H9 (cell line): ENCODE results near the gene ATRX. TPM values are rescaled to one million over a fixed set of nuclear protein-coding genes. Genes with fewer than 3 reads are reported as not detected.

Experiments used
- DNase-seq: peaks from one replicate; pipeline ENCODE4 v3.0.0-alpha.2; 2017
- H2AFZ ChIP-seq: one replicate; pipeline ENCODE4 v1.6.1; 2013; ENCODE audit warnings: mild to moderate bottlenecking, low read length, control low read depth, moderate library complexity
- H2AK5ac ChIP-seq: 2 replicates; pipeline ENCODE4 v1.6.1; 2013; ENCODE audit warnings: low read length, control low read depth, mixed read lengths; ENCODE audit not compliant: insufficient read length
- H2BK120ac ChIP-seq: one replicate; pipeline ENCODE4 v1.6.1; 2013; ENCODE audit warnings: low read depth, mild to moderate bottlenecking, low read length, control low read depth, inconsistent platforms; ENCODE audit not compliant: poor library complexity, severe bottlenecking
- H2BK12ac ChIP-seq: 2 replicates; pipeline ENCODE4 v1.6.1; 2013; ENCODE audit warnings: low read length, control low read depth, mixed read lengths, low read depth; ENCODE audit not compliant: insufficient read length
- H2BK15ac ChIP-seq: 2 replicates; pipeline ENCODE4 v1.6.1; 2013; ENCODE audit warnings: low read depth, low read length, control low read depth
- H2BK20ac ChIP-seq: one replicate; pipeline ENCODE4 v1.6.1; 2013; ENCODE audit warnings: low read depth, mild to moderate bottlenecking, low read length, control low read depth, inconsistent platforms; ENCODE audit not compliant: poor library complexity, severe bottlenecking
- H2BK5ac ChIP-seq: 2 replicates; pipeline ENCODE4 v1.6.1; 2013; ENCODE audit warnings: low read length, control low read depth, mixed read lengths; ENCODE audit not compliant: insufficient read length
- H3K14ac ChIP-seq: 2 replicates; pipeline ENCODE4 v1.6.1; 2013; ENCODE audit warnings: low read length, control low read depth; ENCODE audit not compliant: insufficient read depth
- H3K18ac ChIP-seq: 2 replicates; pipeline ENCODE4 v1.6.1; 2013; ENCODE audit warnings: low read depth, mild to moderate bottlenecking, mixed read lengths, low read length, control low read depth; ENCODE audit not compliant: insufficient read length
- H3K23ac ChIP-seq: 2 replicates; pipeline ENCODE4 v1.6.1; 2013; ENCODE audit warnings: low read length, control low read depth, mixed read lengths, low read depth; ENCODE audit not compliant: insufficient read length
- H3K23me2 ChIP-seq: 2 replicates; pipeline ENCODE4 v1.6.1; 2013; ENCODE audit warnings: low read depth, mild to moderate bottlenecking, mixed read lengths, low read length, control low read depth; ENCODE audit not compliant: insufficient read length, poor library complexity, severe bottlenecking
- H3K27ac ChIP-seq: 2 replicates; pipeline ENCODE4 v1.5.1; 2013; ENCODE audit warnings: low read length, control low read depth, mixed read lengths, low read depth; ENCODE audit not compliant: insufficient read length
- H3K27me3 ChIP-seq: 2 replicates; pipeline ENCODE4 v1.6.1; 2013; ENCODE audit warnings: low read length, control low read depth, inconsistent platforms; ENCODE audit not compliant: insufficient read depth
- H3K4ac ChIP-seq: 2 replicates; pipeline ENCODE4 v1.6.1; 2013; ENCODE audit warnings: low read depth, mild to moderate bottlenecking, control low read depth, inconsistent platforms, low read length, moderate library complexity
- H3K4me1 ChIP-seq: 2 replicates; pipeline ENCODE4 v1.6.1; 2013; ENCODE audit warnings: low read length, control low read depth, inconsistent platforms; ENCODE audit not compliant: insufficient read depth
- H3K4me2 ChIP-seq: 2 replicates; pipeline ENCODE4 v1.6.1; 2013; ENCODE audit warnings: low read length, control low read depth, mixed read lengths; ENCODE audit not compliant: insufficient read length, insufficient read depth
- H3K56ac ChIP-seq: 2 replicates; pipeline ENCODE4 v1.6.1; 2013; ENCODE audit warnings: low read depth, mild to moderate bottlenecking, mixed read lengths, low read length, control low read depth; ENCODE audit not compliant: insufficient read length
- H3K79me1 ChIP-seq: 2 replicates; pipeline ENCODE4 v1.6.1; 2013; ENCODE audit warnings: low read depth, mild to moderate bottlenecking, moderate library complexity, low read length, control low read depth, inconsistent platforms; ENCODE audit not compliant: insufficient read depth, poor library complexity, severe bottlenecking
- H3K79me2 ChIP-seq: 2 replicates; pipeline ENCODE4 v1.6.1; 2013; ENCODE audit warnings: low read length, control low read depth, inconsistent platforms; ENCODE audit not compliant: insufficient read depth
- H3K9ac ChIP-seq: 2 replicates; pipeline ENCODE4 v1.6.1; 2013; ENCODE audit warnings: low read length, control low read depth, mixed read lengths; ENCODE audit not compliant: insufficient read length; ENCODE audit errors: extremely low read depth
- H3K9me3 ChIP-seq: one replicate; pipeline ENCODE4 v1.6.1; 2013; ENCODE audit warnings: low read depth, low read length, inconsistent platforms; ENCODE audit not compliant: control insufficient read depth
- H3T11ph ChIP-seq: one replicate; pipeline ENCODE4 v1.6.1; 2013; ENCODE audit warnings: mild to moderate bottlenecking, low read length, control low read depth, inconsistent platforms
- H4K20me1 ChIP-seq: one replicate; pipeline ENCODE4 v1.6.1; 2013; ENCODE audit not compliant: control insufficient read depth, insufficient read length, insufficient read depth
- H4K5ac ChIP-seq: 2 replicates; pipeline ENCODE4 v1.6.1; 2013; ENCODE audit warnings: low read depth, mild to moderate bottlenecking, mixed read lengths, low read length, control low read depth; ENCODE audit not compliant: insufficient read length
- H4K8ac ChIP-seq: replicated peaks from 2 replicates; pipeline ENCODE4 v1.6.1; 2013; ENCODE audit warnings: low read length, control low read depth, mixed read lengths, low read depth; ENCODE audit not compliant: insufficient read length
- H4K91ac ChIP-seq: 2 replicates; pipeline ENCODE4 v1.6.1; 2013; ENCODE audit warnings: low read depth, mild to moderate bottlenecking, moderate library complexity, mixed read lengths, low read length, control low read depth; ENCODE audit not compliant: insufficient read length
- H3K27ac Mint-ChIP-seq, 3 experiments: 2 replicates in 2 of 3; 3 replicates in 1 of 3; pipeline ENCODE4 v1.8.0; 2020 to 2021; ENCODE audit warnings: mixed read lengths in 3 of 3, mild to moderate bottlenecking in 1 of 3, moderate library complexity in 1 of 3
- H3K27me3 Mint-ChIP-seq: 2 replicates; pipeline ENCODE4 v1.8.0; 2021; ENCODE audit warnings: low read depth, mild to moderate bottlenecking, moderate library complexity, mixed read lengths
- H3K36me3 Mint-ChIP-seq, 3 experiments: 2 replicates in 2 of 3; 3 replicates in 1 of 3; pipeline ENCODE4 v1.8.0; 2020 to 2021; ENCODE audit warnings: low read depth in 3 of 3, mixed read lengths in 3 of 3; ENCODE audit not compliant: insufficient read depth in 1 of 3
- H3K4me1 Mint-ChIP-seq, 2 experiments: 2 replicates each; pipeline ENCODE4 v1.8.0; 2020; ENCODE audit warnings: mixed read lengths in 2 of 2
- H3K4me3 Mint-ChIP-seq, 2 experiments: 2 replicates in 1 of 2; 3 replicates in 1 of 2; pipeline ENCODE4 v1.8.0; 2020 to 2021; ENCODE audit warnings: mild to moderate bottlenecking in 2 of 2, mixed read lengths in 2 of 2, moderate library complexity in 1 of 2
- H3K9me3 Mint-ChIP-seq, 2 experiments: 2 replicates in 1 of 2; 3 replicates in 1 of 2; pipeline ENCODE4 v1.8.0; 2020; ENCODE audit warnings: mild to moderate bottlenecking in 2 of 2, mixed read lengths in 2 of 2, moderate library complexity in 1 of 2
- CTCF ChIP-seq: fragments of 200-600 bp; sonication (generic); conservative IDR thresholded peaks from 3 replicates; pipeline ENCODE4 v1.8.0; 2021; ENCODE audit warnings: antibody characterized with exemption, mild to moderate bottlenecking
- WGBS: extraction: QIAGEN DNeasy Blood & Tissue Kit; methylation state at CpG from one replicate; pipeline ENCODE4 v1.1.7; 2013; ENCODE audit warnings: missing lambda C conversion rate, low lambda C conversion rate, mixed read lengths; ENCODE audit not compliant: insufficient read length; ENCODE audit errors: extremely low coverage; 5-methylcytosine and 5-hydroxymethylcytosine counted together
- total RNA-seq: library from RNA; stranded (reverse); gene quantifications from 2 replicates; pipeline ENCODE4 v1.2.1, GENCODE V29; 2021

The ATRX gene
- total RNA-seq, 1 experiment from 2014 or later: 76.0 TPM

GRCh38 chrX:77639820-77640219 lies 146.2 kb downstream of the ATRX start:
- H3K27me3 Mint-ChIP-seq: no peaks in the 10 kb centered on the region
- H2BK20ac ChIP-seq: no peak overlapping the region
- no peaks in the 10 kb centered on the region for H3K4me1 Mint-ChIP-seq
- no peak overlapping the region for H2AFZ ChIP-seq
- H3K4ac ChIP-seq: no peak overlapping the region
- no peak overlapping the region for H2BK12ac ChIP-seq
- no peak overlapping the region for H2BK5ac ChIP-seq
- H3K14ac ChIP-seq: no peak overlapping the region
- H3K27ac ChIP-seq: no peak overlapping the region
- no peak overlapping the region for H4K91ac ChIP-seq
- no peaks in the 10 kb centered on the region for H3K27me3 ChIP-seq
- no peaks in the 10 kb centered on the region for H3K79me1 ChIP-seq
- no peak overlapping the region for H3K9ac ChIP-seq
- H2BK15ac ChIP-seq: no peak overlapping the region
- peaks cover 19% of the 10 kb centered on the region for H3K9me3 ChIP-seq
- H4K20me1 ChIP-seq: no peaks in the 10 kb centered on the region
- no peak for DNase-seq
- H3K56ac ChIP-seq: no peak overlapping the region
- no peak for TF ChIP-seq CTCF
- no peak overlapping the region for H4K8ac ChIP-seq
- no peak overlapping the region for H3K4me2 ChIP-seq
- H3K18ac ChIP-seq: no peak overlapping the region
- H2BK120ac ChIP-seq: no peak overlapping the region
- H3K4me1 ChIP-seq: no peaks in the 10 kb centered on the region
- no peak overlapping the region for H3K4me3 Mint-ChIP-seq
- no peak overlapping the region for H2AK5ac ChIP-seq
- H3T11ph ChIP-seq: no peak overlapping the region
- H3K79me2 ChIP-seq: no peaks in the 10 kb centered on the region
- H3K36me3 Mint-ChIP-seq: peaks cover 34 to 66% (median 60%) of the 10 kb centered on the region in 3 experiments
- no peak overlapping the region for H3K27ac Mint-ChIP-seq
- no peaks in the 10 kb centered on the region for H3K23me2 ChIP-seq
- H3K23ac ChIP-seq: no peak overlapping the region
- peaks cover 63 to 73% of the 10 kb centered on the region in 2 experiments for H3K9me3 Mint-ChIP-seq
- WGBS: no CpG with 5 or more reads among the region's 1 CpG
- no peak overlapping the region for H4K5ac ChIP-seq
